ENCODE data around the gene PACRG.

The PACRG gene

GRCh38 chr6:163324326-163324687 lies 596.5 kb downstream of the PACRG start:
- no peak for DNase-seq

- peak; percentile 23 to 46 (median 37) for DNase-seq
Observed at GRCh38 chr6:163324688-163325389, 597.1 kb downstream of the PACRG start.

GRCh38 chr6:163325390-163325784 lies 597.6 kb downstream of the PACRG start:
- no peak for DNase-seq

- DNase-seq = no peak
Observed at GRCh38 chr6:163327165-163327880, 599.5 kb downstream of the PACRG start.

- peak in 2 of 3 donors; percentile 39 to 47 for DNase-seq
Observed at GRCh38 chr6:163327921-163328320, 600.1 kb downstream of the PACRG start.

- no peak for DNase-seq
Observed at GRCh38 chr6:163328411-163328810, 600.6 kb downstream of the PACRG start.

- DNase-seq = no peak
Observed at GRCh38 chr6:163329991-163330390, 602.2 kb downstream of the PACRG start.

- DNase-seq = no peak
Observed at GRCh38 chr6:163331245-163331644, 603.5 kb downstream of the PACRG start.

- DNase-seq = no peak
Observed at GRCh38 chr6:163332575-163332974, 604.8 kb downstream of the PACRG start.

- DNase-seq = no peak
Observed at GRCh38 chr6:163333038-163333437, 605.3 kb downstream of the PACRG start.

GRCh38 chr6:163333701-163334663 lies 606.2 kb downstream of the PACRG start:
- DNase-seq = peak; percentile 22 to 47 (median 31)

GRCh38 chr6:163335056-163335455 lies 607.3 kb downstream of the PACRG start:
- DNase-seq = no peak

GRCh38 chr6:163335671-163336545 lies 608.1 kb downstream of the PACRG start:
- peak; percentile 57 to 71 (median 61) for DNase-seq

GRCh38 chr6:163336961-163337360 lies 609.2 kb downstream of the PACRG start:
- no peak for DNase-seq

- DNase-seq = no peak
Observed at GRCh38 chr6:163337958-163338357, 610.2 kb downstream of the PACRG start.

GRCh38 chr6:163338671-163339405 lies 611.1 kb downstream of the PACRG start:
- DNase-seq = no peak

- DNase-seq = no peak
Observed at GRCh38 chr6:163339466-163339865, 611.7 kb downstream of the PACRG start.

GRCh38 chr6:163340201-163340887 lies 612.6 kb downstream of the PACRG start:
- no peak for DNase-seq

- DNase-seq = no peak
Observed at GRCh38 chr6:163341224-163342061, 613.7 kb downstream of the PACRG start.
